H9 (cell line): ENCODE data around the gene JMJD1C. TPM values are rescaled to one million over a fixed set of nuclear protein-coding genes. Genes with fewer than 3 reads are reported as not detected.

Experiments
- DNase-seq: peaks from one replicate; pipeline ENCODE4 v3.0.0-alpha.2; 2017
- H2AFZ ChIP-seq: one replicate; pipeline ENCODE4 v1.6.1; 2013; ENCODE audit warnings: mild to moderate bottlenecking, low read length, control low read depth, moderate library complexity
- H2AK5ac ChIP-seq: 2 replicates; pipeline ENCODE4 v1.6.1; 2013; ENCODE audit warnings: low read length, control low read depth, mixed read lengths; ENCODE audit not compliant: insufficient read length
- H2BK120ac ChIP-seq: one replicate; pipeline ENCODE4 v1.6.1; 2013; ENCODE audit warnings: low read depth, mild to moderate bottlenecking, low read length, control low read depth, inconsistent platforms; ENCODE audit not compliant: poor library complexity, severe bottlenecking
- H2BK12ac ChIP-seq: 2 replicates; pipeline ENCODE4 v1.6.1; 2013; ENCODE audit warnings: low read length, control low read depth, mixed read lengths, low read depth; ENCODE audit not compliant: insufficient read length
- H2BK15ac ChIP-seq: 2 replicates; pipeline ENCODE4 v1.6.1; 2013; ENCODE audit warnings: low read depth, low read length, control low read depth
- H2BK20ac ChIP-seq: one replicate; pipeline ENCODE4 v1.6.1; 2013; ENCODE audit warnings: low read depth, mild to moderate bottlenecking, low read length, control low read depth, inconsistent platforms; ENCODE audit not compliant: poor library complexity, severe bottlenecking
- H2BK5ac ChIP-seq: 2 replicates; pipeline ENCODE4 v1.6.1; 2013; ENCODE audit warnings: low read length, control low read depth, mixed read lengths; ENCODE audit not compliant: insufficient read length
- H3K14ac ChIP-seq: 2 replicates; pipeline ENCODE4 v1.6.1; 2013; ENCODE audit warnings: low read length, control low read depth; ENCODE audit not compliant: insufficient read depth
- H3K18ac ChIP-seq: 2 replicates; pipeline ENCODE4 v1.6.1; 2013; ENCODE audit warnings: low read depth, mild to moderate bottlenecking, mixed read lengths, low read length, control low read depth; ENCODE audit not compliant: insufficient read length
- H3K23ac ChIP-seq: 2 replicates; pipeline ENCODE4 v1.6.1; 2013; ENCODE audit warnings: low read length, control low read depth, mixed read lengths, low read depth; ENCODE audit not compliant: insufficient read length
- H3K23me2 ChIP-seq: 2 replicates; pipeline ENCODE4 v1.6.1; 2013; ENCODE audit warnings: low read depth, mild to moderate bottlenecking, mixed read lengths, low read length, control low read depth; ENCODE audit not compliant: insufficient read length, poor library complexity, severe bottlenecking
- H3K27ac ChIP-seq: 2 replicates; pipeline ENCODE4 v1.5.1; 2013; ENCODE audit warnings: low read length, control low read depth, mixed read lengths, low read depth; ENCODE audit not compliant: insufficient read length
- H3K27me3 ChIP-seq: 2 replicates; pipeline ENCODE4 v1.6.1; 2013; ENCODE audit warnings: low read length, control low read depth, inconsistent platforms; ENCODE audit not compliant: insufficient read depth
- H3K4ac ChIP-seq: 2 replicates; pipeline ENCODE4 v1.6.1; 2013; ENCODE audit warnings: low read depth, mild to moderate bottlenecking, control low read depth, inconsistent platforms, low read length, moderate library complexity
- H3K4me1 ChIP-seq: 2 replicates; pipeline ENCODE4 v1.6.1; 2013; ENCODE audit warnings: low read length, control low read depth, inconsistent platforms; ENCODE audit not compliant: insufficient read depth
- H3K4me2 ChIP-seq: 2 replicates; pipeline ENCODE4 v1.6.1; 2013; ENCODE audit warnings: low read length, control low read depth, mixed read lengths; ENCODE audit not compliant: insufficient read length, insufficient read depth
- H3K56ac ChIP-seq: 2 replicates; pipeline ENCODE4 v1.6.1; 2013; ENCODE audit warnings: low read depth, mild to moderate bottlenecking, mixed read lengths, low read length, control low read depth; ENCODE audit not compliant: insufficient read length
- H3K79me1 ChIP-seq: 2 replicates; pipeline ENCODE4 v1.6.1; 2013; ENCODE audit warnings: low read depth, mild to moderate bottlenecking, moderate library complexity, low read length, control low read depth, inconsistent platforms; ENCODE audit not compliant: insufficient read depth, poor library complexity, severe bottlenecking
- H3K79me2 ChIP-seq: 2 replicates; pipeline ENCODE4 v1.6.1; 2013; ENCODE audit warnings: low read length, control low read depth, inconsistent platforms; ENCODE audit not compliant: insufficient read depth
- H3K9ac ChIP-seq: 2 replicates; pipeline ENCODE4 v1.6.1; 2013; ENCODE audit warnings: low read length, control low read depth, mixed read lengths; ENCODE audit not compliant: insufficient read length; ENCODE audit errors: extremely low read depth
- H3K9me3 ChIP-seq: one replicate; pipeline ENCODE4 v1.6.1; 2013; ENCODE audit warnings: low read depth, low read length, inconsistent platforms; ENCODE audit not compliant: control insufficient read depth
- H3T11ph ChIP-seq: one replicate; pipeline ENCODE4 v1.6.1; 2013; ENCODE audit warnings: mild to moderate bottlenecking, low read length, control low read depth, inconsistent platforms
- H4K20me1 ChIP-seq: one replicate; pipeline ENCODE4 v1.6.1; 2013; ENCODE audit not compliant: control insufficient read depth, insufficient read length, insufficient read depth
- H4K5ac ChIP-seq: 2 replicates; pipeline ENCODE4 v1.6.1; 2013; ENCODE audit warnings: low read depth, mild to moderate bottlenecking, mixed read lengths, low read length, control low read depth; ENCODE audit not compliant: insufficient read length
- H4K8ac ChIP-seq: replicated peaks from 2 replicates; pipeline ENCODE4 v1.6.1; 2013; ENCODE audit warnings: low read length, control low read depth, mixed read lengths, low read depth; ENCODE audit not compliant: insufficient read length
- H4K91ac ChIP-seq: 2 replicates; pipeline ENCODE4 v1.6.1; 2013; ENCODE audit warnings: low read depth, mild to moderate bottlenecking, moderate library complexity, mixed read lengths, low read length, control low read depth; ENCODE audit not compliant: insufficient read length
- H3K27ac Mint-ChIP-seq, 3 experiments: 2 replicates in 2 of 3; 3 replicates in 1 of 3; pipeline ENCODE4 v1.8.0; 2020 to 2021; ENCODE audit warnings: mixed read lengths in 3 of 3, mild to moderate bottlenecking in 1 of 3, moderate library complexity in 1 of 3
- H3K27me3 Mint-ChIP-seq: 2 replicates; pipeline ENCODE4 v1.8.0; 2021; ENCODE audit warnings: low read depth, mild to moderate bottlenecking, moderate library complexity, mixed read lengths
- H3K36me3 Mint-ChIP-seq, 3 experiments: 2 replicates in 2 of 3; 3 replicates in 1 of 3; pipeline ENCODE4 v1.8.0; 2020 to 2021; ENCODE audit warnings: low read depth in 3 of 3, mixed read lengths in 3 of 3; ENCODE audit not compliant: insufficient read depth in 1 of 3
- H3K4me1 Mint-ChIP-seq, 2 experiments: 2 replicates each; pipeline ENCODE4 v1.8.0; 2020; ENCODE audit warnings: mixed read lengths in 2 of 2
- H3K4me3 Mint-ChIP-seq, 2 experiments: 2 replicates in 1 of 2; 3 replicates in 1 of 2; pipeline ENCODE4 v1.8.0; 2020 to 2021; ENCODE audit warnings: mild to moderate bottlenecking in 2 of 2, mixed read lengths in 2 of 2, moderate library complexity in 1 of 2
- H3K9me3 Mint-ChIP-seq, 2 experiments: 2 replicates in 1 of 2; 3 replicates in 1 of 2; pipeline ENCODE4 v1.8.0; 2020; ENCODE audit warnings: mild to moderate bottlenecking in 2 of 2, mixed read lengths in 2 of 2, moderate library complexity in 1 of 2
- CTCF ChIP-seq: fragments of 200-600 bp; sonication (generic); conservative IDR thresholded peaks from 3 replicates; pipeline ENCODE4 v1.8.0; 2021; ENCODE audit warnings: antibody characterized with exemption, mild to moderate bottlenecking
- WGBS: extraction: QIAGEN DNeasy Blood & Tissue Kit; methylation state at CpG from one replicate; pipeline ENCODE4 v1.1.7; 2013; ENCODE audit warnings: missing lambda C conversion rate, low lambda C conversion rate, mixed read lengths; ENCODE audit not compliant: insufficient read length; ENCODE audit errors: extremely low coverage; 5-methylcytosine and 5-hydroxymethylcytosine counted together
- total RNA-seq: library from RNA; stranded (reverse); gene quantifications from 2 replicates; pipeline ENCODE4 v1.2.1, GENCODE V29; 2021

Gene JMJD1C
- total RNA-seq, 1 experiment from 2014 or later, result 200 TPM

GRCh38 chr10:63407136-63407662 is 58.6 kb downstream of the JMJD1C start:
- Histone ChIP-seq H3K18ac (no peak overlapping the region), H2BK12ac (no peak overlapping the region), H2BK20ac (no peak overlapping the region), H3K79me1 (peaks cover 3% of the 10 kb centered on the region), H3K56ac (no peak overlapping the region), H3K23me2 (no peaks in the 10 kb centered on the region), H2AK5ac (no peak overlapping the region), H4K8ac (no peak overlapping the region), H3K4ac (no peak overlapping the region), H3K27ac (no peak overlapping the region), H2BK5ac (no peak overlapping the region), H3T11ph (no peak overlapping the region), H4K5ac (no peak overlapping the region), H2BK15ac (no peak overlapping the region), H3K79me2 (no peaks in the 10 kb centered on the region), H3K4me2 (no peak overlapping the region), H2AFZ (no peak overlapping the region), H3K27me3 (no peaks in the 10 kb centered on the region), H4K20me1 (no peaks in the 10 kb centered on the region), H3K4me1 (no peaks in the 10 kb centered on the region), H3K9ac (no peak overlapping the region), H4K91ac (no peak overlapping the region), H3K9me3 (no peaks in the 10 kb centered on the region), H3K23ac (no peak overlapping the region), H3K14ac (no peak overlapping the region), H2BK120ac (no peak overlapping the region)
- Mint-ChIP-seq H3K27ac (no peak overlapping the region; a peak in 1 of 7 replicates), H3K36me3 (peaks cover 0 to 4% (median 0%) of the 10 kb centered on the region in 3 experiments; a peak in 2 of 7 replicates), H3K9me3 (no peaks in the 10 kb centered on the region; a peak in 1 of 5 replicates), H3K4me3 (no peak overlapping the region), H3K4me1 (peaks cover 12 to 17% of the 10 kb centered on the region in 2 experiments), H3K27me3 (no peaks in the 10 kb centered on the region)
- WGBS, result no CpG with 5 or more reads among the region's 1 CpG
- no peak for TF ChIP-seq CTCF
- no peak for DNase-seq
